ENCODE measurements around the gene TMEM200B. TPM values are rescaled to one million over a fixed set of nuclear protein-coding genes. Genes with fewer than 3 reads are reported as not detected.

Gene TMEM200B
- polyA plus RNA-seq, 10 donors: 5.8 to 10.3 (median 7.7) TPM

Other genes starting within 250 kb of the TMEM200B start
- gene EPB41, start 209.3 kb downstream of the TMEM200B start, polyA plus RNA-seq (ENCODE audit: insufficient read length in 10 of 10): 10 to 100 TPM in 7 of 10 donors, 1 to 10 TPM in 3; 7.1 to 25.3 (median 11.6) TPM
- 10 to 100 TPM; 57.3 to 82.7 (median 64.0) TPM for gene SRSF4, start 58.0 kb upstream of the TMEM200B start, polyA plus RNA-seq (ENCODE audit: insufficient read length in 10 of 10)
- 10 to 100 TPM; 20.3 to 24.7 (median 21.6) TPM for gene MECR, start 107.0 kb upstream of the TMEM200B start, polyA plus RNA-seq (ENCODE audit: insufficient read length in 10 of 10)
- gene PTPRU, start 112.6 kb upstream of the TMEM200B start, polyA plus RNA-seq (ENCODE audit: insufficient read length in 10 of 10): 10 to 100 TPM in 9 of 10 donors, 1 to 10 TPM in 1; 8.9 to 15.9 (median 13.2) TPM

Measured in muscle of back (tissue), 10 donors.